K562 (cell line): ENCODE results near the gene AFG1L. TPM values are rescaled to one million over a fixed set of nuclear protein-coding genes. Genes with fewer than 3 reads are reported as not detected.

ENCODE experiments used
- ATAC-seq: fragments of 200-7000 bp; cut with Tn5 transposase; 3 replicates; pipeline ENCODE4 v1.9.1; 2020; ENCODE audit warnings: moderate library complexity
- BruUV-seq: library from RNA; stranded (reverse); fragments of 400-500 nt; replicated peaks from 2 replicates; lab custom pipeline; 2021; lab: Mats Ljungman, UMichigan
- CTCF ChIA-PET: fragments of 300-600 bp; formaldehyde crosslinking; extraction: SDS; loops from one replicate; lab custom pipeline; 2021; ENCODE audit warnings: low intra/inter-chr PET ratio; lab: Yijun Ruan, JAX
- POLR2A ChIA-PET: fragments of 300-600, 350-650 bp; sonication (Branson Sonifier 250); formaldehyde crosslinking; extraction: SDS; loops from one replicate; lab custom pipeline; 2021; ENCODE audit warnings: antibody characterized with exemption, inconsistent platforms; lab: Yijun Ruan, JAX
- DNase-seq, 4 experiments: peaks; one replicate each; pipeline versions ENCODE4 v3.0.0 to v3.0.0-alpha.2; 2011 to 2018; ENCODE audit warnings: low spot score in 3 of 4, mixed read lengths in 3 of 4; ENCODE audit errors: extremely low read depth in 1 of 4
- FAIRE-seq: peaks from 2 replicates; lab custom pipeline; 2011; peaks lifted over from hg19 to GRCh38; lab: Jason Lieb, UNC
- H2AFZ ChIP-seq: 2 replicates; pipeline ENCODE4 v1.6.0; 2011; ENCODE audit warnings: low read depth, low read length, control low read depth, inconsistent platforms
- H3K27ac ChIP-seq: fragments of 200-600 bp; 3 replicates; pipeline ENCODE4 v1.8.0; 2011; ENCODE audit warnings: low read depth, mild to moderate bottlenecking, control low read depth, inconsistent platforms, low read length, moderate library complexity, mixed read lengths; ENCODE audit errors: extremely low read depth
- H3K27me3 ChIP-seq, 2 experiments: fragments of 300-600 bp in 1 of 2; 2 replicates in 1 of 2; 3 replicates in 1 of 2; pipeline versions ENCODE4 v1.6.0 to v1.8.0; 2011; ENCODE audit warnings: inconsistent platforms in 2 of 2, low read length in 2 of 2, mild to moderate bottlenecking in 1 of 2, mixed read lengths in 1 of 2, moderate library complexity in 1 of 2; ENCODE audit not compliant: control insufficient read depth in 2 of 2, insufficient read depth in 2 of 2
- H3K36me3 ChIP-seq: fragments of 300-600 bp; 3 replicates; pipeline ENCODE4 v1.8.0; 2011; ENCODE audit warnings: mild to moderate bottlenecking, low read length, inconsistent platforms; ENCODE audit not compliant: control insufficient read depth, insufficient read depth
- H3K4me1 ChIP-seq, 2 experiments: fragments of 200-600 bp in 1 of 2; replicated peaks in 1 of 2; 2 replicates in 1 of 2; 3 replicates in 1 of 2; pipeline versions ENCODE4 v1.5.1 to v1.8.0; 2011; ENCODE audit warnings: inconsistent platforms in 2 of 2, low read length in 2 of 2, mild to moderate bottlenecking in 1 of 2, mixed read lengths in 1 of 2, moderate library complexity in 1 of 2; ENCODE audit not compliant: control insufficient read depth in 2 of 2, insufficient read depth in 2 of 2
- H3K4me2 ChIP-seq: 2 replicates; pipeline ENCODE4 v1.6.1; 2011; ENCODE audit warnings: low read length, control low read depth, inconsistent platforms, mixed read lengths; ENCODE audit not compliant: insufficient read depth
- H3K4me3 ChIP-seq: fragments of 200-600 bp; sonication (generic), shearing (Covaris generic); 2 replicates; pipeline ENCODE4 v1.5.1; 2016; ENCODE audit warnings: control low read depth, inconsistent platforms
- H3K79me2 ChIP-seq: fragments of 200-600 bp; 3 replicates; pipeline ENCODE4 v1.8.0; 2011; ENCODE audit warnings: low read length, inconsistent platforms; ENCODE audit not compliant: control insufficient read depth, insufficient read depth
- H3K9ac ChIP-seq, 2 experiments: 2 replicates each; pipeline versions ENCODE4 v1.6.0 to v1.6.1; 2011; ENCODE audit warnings: low read depth in 2 of 2, low read length in 2 of 2, control low read depth in 1 of 2, inconsistent platforms in 1 of 2, mild to moderate bottlenecking in 1 of 2, mixed read lengths in 1 of 2; ENCODE audit not compliant: insufficient read depth in 1 of 2
- H3K9me1 ChIP-seq: one replicate; pipeline ENCODE4 v1.6.0; 2011; ENCODE audit warnings: inconsistent platforms, mild to moderate bottlenecking, low read length, moderate library complexity; ENCODE audit not compliant: control insufficient read depth, insufficient read depth
- H3K9me3 ChIP-seq: replicated peaks from 2 replicates; pipeline ENCODE4 v1.5.1; 2011; ENCODE audit warnings: low read depth, low read length, inconsistent platforms; ENCODE audit not compliant: control insufficient read depth, insufficient read depth
- H4K20me1 ChIP-seq: replicated peaks from 2 replicates; pipeline ENCODE4 v1.6.1; 2011; ENCODE audit warnings: low read length, inconsistent platforms, mixed read lengths; ENCODE audit not compliant: control insufficient read depth, insufficient read depth
- CTCFL ChIP-seq: IDR thresholded peaks from 2 replicates; pipeline ENCODE4 v1.6.1; 2011; ENCODE audit warnings: borderline replicate concordance, low read depth, mild to moderate bottlenecking, moderate library complexity, low read length; ENCODE audit not compliant: insufficient read depth, poor library complexity, severe bottlenecking
- HMBOX1 ChIP-seq: sonication (generic); IDR thresholded peaks from 2 replicates; pipeline ENCODE4 v1.6.1; 2016
- IRF1 ChIP-seq: sonication (generic); formaldehyde crosslinking; IDR thresholded peaks from 2 replicates; pipeline ENCODE4 v1.8.0; 2022; ENCODE audit warnings: missing genetic modification reagents, mild to moderate bottlenecking, borderline replicate concordance
- NCOR1 ChIP-seq: fragments of 450-650 bp; IDR thresholded peaks from 2 replicates; pipeline ENCODE4 v1.6.1; 2016; ENCODE audit warnings: mild to moderate bottlenecking, moderate library complexity
- PKNOX1 ChIP-seq: fragments of 450-650 bp; IDR thresholded peaks from 2 replicates; pipeline ENCODE4 v1.6.1; 2016
- SMAD1 ChIP-seq: fragments of 150-350 bp; IDR thresholded peaks from 2 replicates; pipeline ENCODE4 v1.6.1; 2014; ENCODE audit warnings: low read length, low read depth; ENCODE audit not compliant: partially characterized antibody
- ZNF280B ChIP-seq: fragments of 250-450 bp; sonication (Bioruptor Pico); IDR thresholded peaks from 2 replicates; pipeline ENCODE4 v1.5.1; 2021; ENCODE audit warnings: mild to moderate bottlenecking
- WGBS: fragments of 100-300 bp; shearing (Covaris generic); methylation state at CpG from one replicate; pipeline ENCODE4 v1.1.6; 2016; ENCODE audit warnings: low coverage, mixed read lengths; ENCODE audit not compliant: insufficient coverage; ENCODE audit errors: missing lambda C conversion rate; 5-methylcytosine and 5-hydroxymethylcytosine counted together
- in situ Hi-C: fragments of 300-500 bp; cut with MboI; formaldehyde crosslinking; loops from 4 replicates; pipeline ENCODE4 v1.15.0; 2018; ENCODE audit warnings: inconsistent platforms, mixed read lengths
- intact Hi-C: fragments of 100-400 bp; cut with micrococcal nuclease; formaldehyde crosslinking; loops from 2 replicates; pipeline ENCODE4 v1.14.2; 2022
- polyA plus RNA-seq, 8 experiments: library from polyadenylated mRNA; depleted of rRNA in 4 of 8; stranded (reverse) in 5 of 8; unstranded in 3 of 8; fragments of >200 nt; fragmentation: Nextera tagmentation in 2 of 8; fragmentation: Illumina TruSeq in 1 of 8; extraction: Ambion mirVana in 2 of 8; extraction: Trizol in 1 of 8; gene quantifications; 2 replicates each; pipeline versions ENCODE4 v1.2.1 to v1.2.3, GENCODE V29; 2011 to 2014; ENCODE audit warnings: inconsistent platforms in 1 of 8, missing spikeins in 1 of 8
- total RNA-seq, 7 experiments: library from RNA; depleted of rRNA in 6 of 7; stranded (reverse); fragments of >200 nt in 6 of 7; fragmentation: Illumina TruSeq in 2 of 7; extraction: Trizol in 2 of 7; gene quantifications; 2 replicates each; pipeline versions ENCODE4 v1.2.1 to v1.2.3, GENCODE V29; 2011 to 2021; ENCODE audit warnings: low replicate concordance in 1 of 7

Gene AFG1L
- total and polyA plus RNA-seq, 9 of the 15 experiments (the other 6 are each of a cell fraction or from before 2014, with no cell fraction given) = 2.2 to 15.5 (median 5.8) TPM

- TF ChIP-seq CTCFL (no peak), SMAD1 (no peak), NCOR1 (no peak)
Observed at GRCh38 chr6:108419474-108419873, 124.6 kb downstream of the AFG1L start (continued).

GRCh38 chr6:108419934-108420609 is 125.2 kb downstream of the AFG1L start:
- Histone ChIP-seq H3K4me2 (no peak overlapping the region), H3K36me3 (no peaks in the 10 kb centered on the region), H4K20me1 (no peaks in the 10 kb centered on the region), H3K9ac (no peak overlapping the region), H3K4me1 (no peaks in the 10 kb centered on the region), H3K27ac (no peak overlapping the region), H3K27me3 (no peaks in the 10 kb centered on the region), H3K79me2 (no peaks in the 10 kb centered on the region), H3K9me3 (no peaks in the 10 kb centered on the region), H2AFZ (no peak overlapping the region), H3K4me3 (no peak overlapping the region), H3K9me1 (no peaks in the 10 kb centered on the region)
- intact Hi-C loops = no loop called here
- FAIRE-seq (no peak), ATAC-seq (no peak), DNase-seq (peak in 1 of 4 experiments; percentile 11)
- no TSS peak for BruUV-seq
- in situ Hi-C loops = no loop called here
- whole genome bisulfite sequencing = 51% methylated on average over 2 of the region's 2 CpGs
- CTCF ChIA-PET = no interaction called here
- POLR2A ChIA-PET = interaction anchor here (0.7 kb wide), 1 partner anchor 452 kb away, joined by 3 read pairs; no protein-coding TSS in a partner anchor
- TF ChIP-seq IRF1 = no peak
- 0 out of 2 replicates have a peak, but pooled peaks have one; percentile 15 for TF ChIP-seq PKNOX1
- no peak for TF ChIP-seq HMBOX1
- no peak for TF ChIP-seq ZNF280B
